ENCODE data around the gene MAP3K21.

Gene MAP3K21

GRCh38 chr1:233376382-233377110, 49.0 kb downstream of the MAP3K21 start:
- no peak overlapping the region for H3K27ac ChIP-seq
- peak; percentile 17 for TF ChIP-seq CTCF (conservative IDR thresholded peaks at IDR 0.05)
- no peak for TF ChIP-seq ZFX (IDR thresholded peaks at IDR 0.05)

GRCh38 chr1:233379869-233380438, 52.4 kb downstream of the MAP3K21 start:
- TF ChIP-seq CTCF (conservative IDR thresholded peaks at IDR 0.05) = no peak
- no peak for TF ChIP-seq ZFX (IDR thresholded peaks at IDR 0.05)
- H3K27ac ChIP-seq = no peak overlapping the region

GRCh38 chr1:233381806-233382205, 54.3 kb downstream of the MAP3K21 start:
- no peak overlapping the region for H3K27ac ChIP-seq
- TF ChIP-seq ZFX (IDR thresholded peaks at IDR 0.05) = no peak
- no peak for TF ChIP-seq CTCF (conservative IDR thresholded peaks at IDR 0.05)

- TF ChIP-seq CTCF (conservative IDR thresholded peaks at IDR 0.05) (no peak), ZFX (IDR thresholded peaks at IDR 0.05) (no peak)
- no peak overlapping the region for H3K27ac ChIP-seq
Measured at GRCh38 chr1:233383984-233384383, 56.5 kb downstream of the MAP3K21 start.

GRCh38 chr1:233386336-233386735, 58.8 kb downstream of the MAP3K21 start:
- no peak overlapping the region for H3K27ac ChIP-seq
- no peak for TF ChIP-seq CTCF (conservative IDR thresholded peaks at IDR 0.05)
- no peak for TF ChIP-seq ZFX (IDR thresholded peaks at IDR 0.05)

- no peak for TF ChIP-seq ZFX (IDR thresholded peaks at IDR 0.05)
- TF ChIP-seq CTCF (conservative IDR thresholded peaks at IDR 0.05) = no peak
- no peak overlapping the region for H3K27ac ChIP-seq
Measured at GRCh38 chr1:233387585-233387984, 60.1 kb downstream of the MAP3K21 start.

GRCh38 chr1:233389169-233389568, 61.6 kb downstream of the MAP3K21 start:
- H3K27ac ChIP-seq = no peak overlapping the region
- TF ChIP-seq ZFX (IDR thresholded peaks at IDR 0.05) (no peak), CTCF (conservative IDR thresholded peaks at IDR 0.05) (no peak)
